IPS-18c (cell line): ENCODE results near the gene AKT1.

Experiments used
- H3K4me3 ChIP-seq: 2 replicates; pipeline ENCODE4 v1.7.0; 2013; ENCODE audit warnings: low read depth, mild to moderate bottlenecking, low read length, moderate library complexity; ENCODE audit not compliant: insufficient read depth
- H3K9me3 ChIP-seq: one replicate; pipeline ENCODE4 v1.6.1; 2013; ENCODE audit warnings: mild to moderate bottlenecking, low read length, moderate library complexity; ENCODE audit not compliant: control insufficient read depth, insufficient read depth

Gene AKT1

DNA sequence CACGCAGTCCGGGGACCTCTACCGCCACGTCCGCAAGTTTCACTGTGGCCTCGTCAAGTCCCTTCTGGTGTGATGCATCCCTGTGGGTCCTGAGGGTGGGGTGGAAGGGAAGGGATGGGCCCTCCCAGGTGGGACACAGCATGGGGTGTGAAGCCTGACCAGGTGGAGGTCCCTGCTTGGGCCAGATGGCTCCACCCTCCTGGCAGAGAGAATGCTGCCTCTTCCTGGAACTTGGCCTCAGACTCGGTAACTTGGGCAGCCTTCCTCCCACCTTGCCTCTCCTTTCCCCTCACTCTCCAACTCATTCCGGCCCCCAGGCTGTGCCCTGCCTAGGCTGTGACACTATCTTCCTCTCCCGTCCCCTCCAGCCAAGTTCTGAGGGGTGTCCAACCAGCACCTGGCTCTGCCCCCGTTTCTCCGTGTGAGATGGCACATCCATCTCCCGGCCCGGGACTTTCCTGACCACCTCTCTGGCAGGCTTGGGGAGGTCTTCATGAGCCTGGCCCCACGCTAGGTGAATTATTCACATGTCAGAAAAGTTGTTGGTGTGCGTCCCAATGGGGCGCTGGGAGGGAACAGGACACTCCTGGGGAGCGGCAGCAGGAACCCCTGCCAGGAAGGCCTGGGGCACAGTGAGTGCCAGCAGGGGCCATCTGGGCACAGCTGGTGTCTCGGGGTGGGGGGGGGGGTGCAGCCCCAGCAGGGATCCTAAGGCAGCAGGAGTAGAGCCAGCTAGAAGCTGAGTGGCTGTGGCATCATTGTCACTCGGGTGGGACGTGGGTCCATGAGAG is 7.0 kb upstream of the AKT1 start:
- no peak overlapping the region for H3K4me3 ChIP-seq
- H3K9me3 ChIP-seq, result no peaks in the 10 kb centered on the region

DNA sequence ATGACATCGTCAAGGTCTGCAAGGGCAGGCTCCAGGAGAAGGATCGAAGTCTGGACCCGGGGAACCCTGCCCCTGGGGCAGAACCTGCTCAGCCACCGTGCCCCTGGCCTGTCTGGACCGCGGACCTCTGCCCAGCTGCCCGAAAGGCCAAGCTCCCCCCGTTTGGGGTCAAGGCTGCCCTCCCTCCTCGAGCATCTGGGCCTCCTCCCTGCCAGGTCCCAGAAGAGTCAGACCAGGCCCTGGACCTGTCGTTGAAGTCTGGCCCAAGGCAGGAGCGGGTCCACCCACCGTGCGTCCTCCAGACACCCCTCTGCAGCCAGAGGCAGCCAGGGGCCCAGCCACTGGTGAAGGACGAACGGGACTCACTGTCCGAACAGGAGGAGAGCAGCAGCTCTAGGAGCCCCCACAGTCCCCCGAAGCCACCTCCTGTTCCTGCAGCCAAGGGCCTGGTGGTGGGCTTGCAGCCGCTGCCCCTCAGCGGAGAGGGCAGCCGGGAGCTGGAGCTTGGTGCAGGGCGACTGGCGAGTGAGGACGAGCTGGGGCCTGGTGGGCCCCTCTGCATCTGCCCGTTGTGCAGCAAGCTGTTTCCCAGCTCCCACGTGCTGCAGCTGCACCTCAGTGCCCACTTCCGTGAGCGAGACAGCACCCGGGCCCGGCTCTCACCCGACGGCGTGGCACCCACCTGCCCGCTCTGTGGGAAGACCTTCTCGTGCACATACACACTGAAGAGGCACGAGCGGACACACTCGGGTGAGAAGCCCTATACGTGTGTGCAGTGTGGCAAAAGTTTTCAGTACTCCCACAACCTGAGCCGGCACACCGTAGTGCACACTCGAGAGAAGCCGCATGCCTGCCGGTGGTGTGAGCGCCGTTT is 6.2 kb upstream of the AKT1 start:
- Histone ChIP-seq H3K9me3 (no peaks in the 10 kb centered on the region), H3K4me3 (peak overlapping the region; percentile 65)

DNA sequence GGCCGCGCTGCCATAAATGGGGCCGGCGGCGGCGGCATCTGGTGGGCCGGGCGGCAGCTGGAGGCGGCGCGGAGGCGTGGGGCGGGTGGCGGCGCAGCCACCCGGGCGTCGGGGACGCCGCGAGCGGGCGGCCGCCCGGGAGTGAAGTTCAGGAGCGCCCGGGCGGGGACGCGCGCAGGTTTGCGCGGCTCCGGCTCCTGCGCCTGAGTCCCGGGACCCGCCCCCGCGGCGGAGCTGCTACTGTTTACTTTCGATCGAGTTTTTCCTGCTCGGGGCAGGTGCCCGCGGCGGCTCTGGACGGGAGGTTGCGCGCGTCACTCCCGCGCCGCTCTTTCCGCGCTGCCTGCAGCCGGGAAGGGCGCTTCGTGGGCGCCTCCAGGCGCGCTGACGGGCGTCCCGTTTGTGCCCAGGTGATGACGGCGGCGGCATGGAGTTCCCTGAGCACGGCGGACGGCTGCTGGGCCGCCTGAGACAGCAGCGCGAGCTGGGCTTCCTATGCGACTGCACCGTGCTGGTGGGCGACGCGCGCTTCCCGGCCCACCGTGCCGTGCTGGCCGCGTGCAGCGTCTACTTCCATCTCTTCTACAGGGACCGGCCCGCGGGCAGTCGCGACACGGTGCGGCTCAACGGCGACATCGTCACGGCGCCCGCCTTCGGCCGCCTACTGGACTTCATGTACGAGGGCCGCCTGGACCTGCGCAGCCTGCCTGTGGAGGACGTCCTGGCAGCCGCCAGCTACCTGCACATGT is 5.4 kb upstream of the AKT1 start, which contains the start of gene ZBTB42:
Gene ZBTB42 (plus strand): TSS at position 331 of the 749 bp plus-strand sequence. CDS start 97 bp downstream, at position 428.
- Histone ChIP-seq H3K4me3 (peak within 1 kb of the TSS; percentile 65), H3K9me3 (no peaks in the 10 kb centered on the region)

DNA sequence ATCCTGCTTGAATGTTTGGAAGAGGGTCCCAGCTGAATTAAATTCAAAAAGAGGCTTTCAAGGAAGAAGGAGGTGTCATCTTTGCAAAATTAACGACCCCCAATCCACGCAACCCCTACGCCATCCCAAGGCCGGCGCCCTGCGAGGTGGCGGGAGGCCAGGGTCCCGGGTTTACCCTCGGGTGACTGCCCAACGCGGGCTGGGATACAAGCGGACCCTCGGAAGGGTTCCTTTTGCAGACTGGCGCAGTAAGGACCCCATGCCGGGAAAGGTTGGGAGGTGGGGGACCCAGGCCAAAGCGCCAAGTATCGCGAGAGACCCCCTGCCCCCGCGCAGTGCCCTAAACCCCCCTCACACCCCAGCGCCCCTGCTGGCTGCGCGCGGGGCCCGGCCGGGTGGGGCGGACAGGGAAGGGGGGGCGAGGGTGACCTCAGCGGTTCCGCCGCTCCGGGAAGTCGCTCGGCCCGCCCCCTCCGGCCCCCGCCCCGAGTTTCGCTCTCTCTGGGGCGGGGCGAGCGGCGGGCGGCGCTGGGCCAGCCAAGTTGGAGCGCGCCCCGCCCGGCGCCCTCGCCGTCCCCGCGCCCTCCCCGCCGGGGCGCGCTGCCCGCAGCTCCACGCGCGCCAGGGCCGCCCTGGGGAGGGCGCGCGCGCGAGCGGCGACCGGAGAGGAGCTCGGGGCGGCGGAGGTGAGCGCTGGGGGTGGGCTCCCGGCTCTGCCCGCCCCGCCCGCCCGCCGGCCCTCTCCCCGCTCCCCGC is 4.6 kb upstream of the AKT1 start:
- Histone ChIP-seq H3K9me3 (no peaks in the 10 kb centered on the region), H3K4me3 (peak overlapping the region; percentile 60)

DNA sequence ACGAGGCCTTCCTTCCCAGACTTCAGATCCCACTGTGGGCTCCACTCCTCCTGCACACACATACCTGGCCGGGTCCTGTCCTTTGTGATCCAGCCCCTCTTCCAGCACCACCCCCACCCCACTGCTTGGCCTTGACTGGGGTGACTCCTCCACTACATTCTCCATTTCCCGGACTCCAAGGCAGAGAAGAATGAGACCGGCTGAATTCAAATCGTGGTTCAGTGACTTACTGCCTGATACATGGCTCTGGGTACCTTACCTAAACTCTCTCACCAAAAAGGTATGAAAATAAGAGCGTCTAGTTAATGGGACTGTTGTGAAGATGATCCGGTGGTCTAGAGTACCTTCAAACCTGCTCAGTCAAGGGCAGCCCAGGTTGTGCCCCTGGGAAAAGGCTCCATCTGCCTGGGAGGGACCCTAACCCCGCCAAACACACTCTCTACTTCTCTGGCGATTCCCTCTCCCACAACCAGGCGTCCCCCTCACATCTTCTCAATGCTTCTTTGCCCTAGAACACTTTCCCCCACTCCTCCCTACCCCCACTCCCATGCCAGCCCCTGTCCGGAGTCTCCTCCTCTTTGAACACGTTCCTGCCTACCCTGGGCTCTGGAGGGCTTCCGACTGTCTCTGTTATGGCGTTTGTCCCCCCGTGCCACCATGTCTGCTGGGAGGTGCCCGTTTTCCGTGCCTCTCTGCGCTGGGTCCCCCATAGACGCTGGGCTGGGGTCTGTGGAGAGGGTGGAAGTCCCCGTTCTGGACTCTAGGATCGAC is 3.9 kb upstream of the AKT1 start:
- peak overlapping the region; percentile 60 for H3K4me3 ChIP-seq

DNA sequence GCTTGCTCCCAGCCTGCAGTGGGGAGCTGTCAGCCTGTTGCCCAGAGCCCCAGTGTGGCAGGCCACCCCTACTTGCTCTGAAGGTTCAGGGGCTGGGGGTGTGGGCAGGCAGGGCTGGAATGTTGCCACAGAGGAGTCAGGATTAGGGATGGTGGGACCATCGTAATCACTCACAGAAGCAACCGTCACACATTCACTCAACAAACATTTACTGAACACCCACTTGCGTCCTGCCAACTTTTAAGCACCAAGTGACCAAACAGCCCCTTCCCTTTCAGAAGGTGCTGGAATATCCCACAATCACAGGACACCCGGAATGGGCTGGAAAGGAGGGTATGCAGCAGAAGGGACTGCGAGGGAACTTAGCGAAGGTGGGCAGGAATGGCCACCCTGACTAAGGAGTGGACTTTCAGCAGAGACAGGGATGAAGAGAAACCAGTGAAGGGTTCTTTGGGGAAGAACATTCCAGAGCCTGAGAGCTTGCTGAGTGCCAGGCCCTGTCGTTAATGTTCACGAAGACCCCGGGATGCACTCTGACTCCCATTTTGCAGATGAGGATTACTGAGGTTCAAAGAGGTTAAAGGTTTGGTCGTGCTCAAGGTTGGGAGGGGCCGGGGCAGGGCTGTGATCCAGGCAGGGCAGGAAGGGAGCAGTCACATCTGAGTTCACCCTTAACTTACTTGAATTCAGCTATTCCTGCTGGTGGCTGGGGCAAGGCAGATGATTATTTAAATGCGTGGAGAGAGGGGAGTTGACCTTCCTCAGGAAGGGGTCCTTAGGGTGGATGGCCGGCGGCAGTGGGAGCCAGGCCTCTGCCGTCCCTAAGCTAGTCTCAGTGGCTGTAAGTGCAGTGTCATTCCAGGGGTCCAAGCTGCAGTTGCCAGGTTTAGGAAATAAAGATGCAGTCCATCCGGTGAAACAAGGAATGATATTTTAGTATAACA is 3.0 kb upstream of the AKT1 start:
- Histone ChIP-seq H3K4me3 (no peak overlapping the region), H3K9me3 (no peaks in the 10 kb centered on the region)

More for the DNA sequence above, 3.9 kb upstream of the AKT1 start:
- no peaks in the 10 kb centered on the region for H3K9me3 ChIP-seq

DNA sequence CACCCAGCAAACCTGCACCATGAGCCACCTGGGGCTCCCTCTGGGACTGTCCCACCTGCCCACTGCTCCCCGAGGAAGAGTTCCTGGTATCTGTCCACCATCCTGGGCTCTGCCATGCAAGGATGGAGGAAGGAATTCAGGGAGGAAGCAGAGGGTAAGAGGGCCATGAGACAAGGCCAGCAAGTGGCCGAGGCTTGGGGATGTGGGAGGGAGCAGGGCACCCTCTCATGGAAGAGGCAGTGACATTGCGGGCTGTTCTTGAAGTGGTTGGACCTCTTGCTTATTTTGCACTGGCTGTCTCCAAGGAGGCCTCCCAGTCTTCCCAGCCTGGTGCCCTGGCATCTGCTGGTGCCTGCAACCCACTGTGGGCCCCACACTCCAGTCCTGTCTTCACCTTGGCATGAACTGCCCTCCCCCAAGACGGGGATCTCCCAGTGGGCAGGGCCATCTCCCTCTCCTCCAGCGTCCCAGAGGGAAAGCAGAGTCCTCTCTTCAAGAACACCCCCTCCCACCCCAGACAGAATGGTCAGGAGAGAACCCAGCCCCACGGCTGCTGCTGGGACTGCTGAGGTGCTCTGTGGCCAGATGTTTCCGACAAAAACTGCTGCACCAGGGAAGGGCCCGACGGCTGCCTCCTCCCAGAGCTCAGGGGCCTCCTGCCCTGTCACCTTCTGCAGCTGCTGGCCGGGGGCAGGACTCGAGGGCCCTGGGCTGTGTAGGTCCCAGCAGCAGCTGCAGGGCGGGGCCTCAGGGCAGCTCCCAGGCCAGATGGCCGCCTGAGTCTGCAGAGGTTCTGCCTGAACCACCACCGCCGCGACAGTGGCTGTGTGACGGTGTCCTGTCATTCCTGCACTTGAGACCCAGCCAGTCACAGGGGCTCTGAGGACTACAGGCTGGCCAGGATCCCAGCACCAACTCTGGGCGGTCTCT is 1.8 kb upstream of the AKT1 start:
- Histone ChIP-seq H3K4me3 (no peak overlapping the region), H3K9me3 (no peaks in the 10 kb centered on the region)

DNA sequence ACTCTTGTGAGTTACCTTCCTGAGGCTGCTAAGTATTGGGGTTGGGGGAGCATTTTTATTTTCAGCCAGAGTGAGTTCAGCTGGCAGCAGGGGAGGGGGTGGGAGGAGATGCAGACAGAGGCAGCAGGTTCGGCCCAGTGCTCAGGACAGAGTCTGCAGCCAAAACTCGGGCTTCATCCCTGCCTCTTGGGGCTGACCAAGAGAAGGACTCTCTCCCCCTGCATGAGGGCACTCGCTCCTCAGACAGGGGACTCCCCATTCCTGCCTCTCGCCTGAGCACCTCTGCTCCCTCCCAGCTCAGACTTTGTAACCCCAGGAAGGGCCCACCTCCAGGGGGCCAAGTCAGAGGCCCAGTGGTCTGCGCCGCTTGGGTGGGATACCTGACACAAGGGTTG is 1.1 kb upstream of the AKT1 start:
- Histone ChIP-seq H3K9me3 (no peaks in the 10 kb centered on the region), H3K4me3 (no peak overlapping the region)

DNA sequence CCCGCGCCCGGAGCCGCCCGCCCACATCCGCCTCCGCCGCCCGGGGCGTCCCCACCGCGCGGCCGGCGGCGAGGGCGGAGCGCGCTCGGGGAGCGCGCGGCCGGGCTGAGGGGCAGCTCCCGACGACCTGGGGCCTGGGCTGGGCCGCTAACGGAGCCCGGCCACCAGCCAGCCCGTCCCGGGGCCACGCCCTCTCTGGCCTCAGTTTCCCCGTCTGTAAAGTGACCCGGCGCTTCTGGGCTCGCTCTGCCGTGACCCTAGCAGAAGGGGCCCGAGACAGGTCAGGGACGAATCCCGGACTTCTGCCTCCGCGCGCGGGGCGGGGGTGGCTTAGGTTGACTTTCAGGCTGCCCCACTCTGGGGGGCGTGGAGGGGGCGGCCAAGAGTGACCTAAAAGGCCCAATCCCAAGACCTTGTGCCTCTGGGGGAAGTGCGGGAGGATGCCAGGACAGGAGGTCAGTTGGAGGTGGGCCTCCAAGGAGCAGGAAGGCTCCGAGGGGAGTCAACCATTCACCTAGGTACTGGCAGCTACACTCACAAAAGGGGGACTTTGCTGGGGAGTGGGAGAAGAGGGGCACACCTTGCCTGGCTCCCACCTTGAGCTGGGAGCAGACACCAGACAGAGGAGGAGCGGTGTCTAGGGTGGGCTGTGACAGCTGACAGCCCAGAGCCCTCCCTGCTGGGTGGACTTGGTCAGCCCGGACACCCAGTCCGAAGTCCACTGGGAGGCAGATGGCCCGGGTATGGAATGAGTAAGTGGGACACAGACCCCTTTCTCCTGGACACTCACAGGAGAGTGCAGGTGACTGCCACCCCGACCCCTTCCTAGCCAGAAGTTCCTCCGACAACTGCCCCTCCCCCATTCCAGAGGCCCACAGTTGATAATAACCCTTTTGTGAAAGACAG is 486 bp upstream of the AKT1 start:
- no peaks in the 10 kb centered on the region for H3K9me3 ChIP-seq
- peak overlapping the region; percentile 55; the same call in 1 of the 2 replicates for H3K4me3 ChIP-seq

DNA sequence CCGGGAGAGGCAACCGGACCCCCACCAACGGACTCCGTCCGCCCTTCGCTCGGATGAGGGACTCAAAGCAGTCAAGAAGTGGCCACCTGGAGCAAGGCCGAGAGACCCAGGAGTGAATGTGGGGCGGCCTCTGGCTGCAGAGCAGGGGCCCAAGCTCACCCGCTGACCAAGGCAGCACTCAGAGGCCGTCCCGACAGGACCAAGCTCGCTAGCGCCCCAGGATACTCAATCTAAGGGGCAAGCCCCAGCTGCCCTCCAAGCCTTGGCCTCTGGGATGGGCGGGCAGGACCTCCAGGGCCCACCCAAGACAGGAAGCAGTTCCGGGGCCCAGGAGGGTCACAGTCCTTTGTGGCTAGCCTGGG is 936 bp downstream of the AKT1 start:
- H3K9me3 ChIP-seq, result no peaks in the 10 kb centered on the region
- peak overlapping the region; percentile 61 for H3K4me3 ChIP-seq

DNA sequence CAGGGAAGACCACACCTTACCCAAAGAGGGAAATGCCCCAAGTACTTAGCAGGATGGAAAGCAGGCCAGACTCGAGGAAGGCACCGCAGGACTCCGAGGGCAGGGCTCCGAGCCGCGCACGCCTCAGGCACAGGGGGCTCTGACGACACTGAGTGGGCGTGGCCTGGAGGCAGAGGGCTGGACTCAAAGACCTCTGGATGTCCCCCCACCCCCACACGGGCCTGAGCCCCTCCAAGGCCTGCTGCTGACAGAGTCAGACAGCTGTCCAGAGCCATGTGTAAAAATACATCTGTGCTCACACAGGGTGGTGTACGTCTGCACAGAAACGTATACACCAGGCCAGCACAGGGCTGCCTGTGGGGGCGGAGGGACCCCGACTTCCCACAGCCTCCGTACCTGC is 1.4 kb downstream of the AKT1 start:
- Histone ChIP-seq H3K9me3 (no peaks in the 10 kb centered on the region), H3K4me3 (peak overlapping the region; percentile 61)

DNA sequence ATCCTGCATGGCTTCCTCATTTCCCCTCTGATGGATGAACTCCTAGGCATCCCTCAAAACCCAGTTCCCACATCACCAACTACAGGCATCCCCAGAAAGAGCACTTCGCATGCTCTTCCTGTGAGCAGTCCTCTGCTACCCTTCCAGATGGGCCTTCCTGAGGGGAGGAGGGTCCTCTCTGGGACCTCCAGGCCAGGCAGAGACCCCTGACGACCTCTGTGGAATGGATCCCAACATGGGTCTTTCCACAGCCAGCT is 1.9 kb downstream of the AKT1 start:
- H3K4me3 ChIP-seq, result peak overlapping the region; percentile 61
- no peaks in the 10 kb centered on the region for H3K9me3 ChIP-seq

DNA sequence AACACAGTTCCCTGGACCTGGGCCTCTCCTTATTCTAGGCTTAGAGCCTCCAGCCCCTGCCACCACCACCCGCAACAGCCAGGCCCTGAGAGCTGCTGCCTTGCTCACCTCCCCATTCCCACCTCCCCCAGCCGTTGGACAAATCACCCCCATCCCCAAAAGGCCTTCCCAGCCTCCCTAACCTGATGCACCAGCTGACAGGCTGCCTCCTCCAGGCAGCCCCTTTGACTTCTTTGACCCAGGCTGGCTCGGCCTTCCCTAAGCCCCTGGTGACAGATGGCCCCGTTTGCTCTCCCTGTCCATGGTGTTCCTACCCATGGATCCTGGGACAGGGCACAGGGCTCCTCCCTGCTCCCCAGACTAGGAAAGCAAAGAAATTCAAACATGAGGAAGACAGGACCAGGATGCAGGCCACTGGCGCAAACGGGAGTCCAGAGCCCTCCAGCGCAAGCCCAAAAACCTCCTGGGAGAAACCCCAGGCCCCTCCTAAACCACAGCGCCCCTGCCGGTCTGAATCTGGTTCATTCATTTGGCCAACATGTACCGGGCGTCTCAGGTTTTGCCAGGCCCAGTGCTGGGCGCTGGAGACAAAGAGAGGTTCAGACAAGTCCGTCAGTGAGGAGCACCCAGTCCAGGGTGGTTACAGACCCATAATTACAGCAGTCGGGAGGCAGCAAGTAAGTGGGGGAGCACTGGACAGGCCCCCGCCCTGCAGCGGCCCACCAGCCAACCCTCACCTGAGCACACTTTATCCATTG is 2.4 kb downstream of the AKT1 start:
- H3K9me3 ChIP-seq, result no peaks in the 10 kb centered on the region
- H3K4me3 ChIP-seq, result peak overlapping the region; percentile 61; the same call in 1 of the 2 replicates
